Femur (tissue), 1 donor: ENCODE data around the gene TMOD2.
A peak's percentile ranks its signal among the peaks of the same experiment; 100 is the strongest.

ENCODE experiments used
- DNase-seq: peaks from one replicate; pipeline ENCODE4 v3.0.0-alpha.2; 2017

The TMOD2 gene

GRCh38 chr15:51828621-51829375 is 77.4 kb downstream of the TMOD2 start:
- DNase-seq, result no peak

GRCh38 chr15:51829376-51830275 is 78.2 kb downstream of the TMOD2 start, which contains the start of gene TMOD3:
Gene TMOD3 (plus strand): TSS chr15:51829653. CDS start chr15:51862885, 33,232 bp downstream.
- peak; percentile 96 for DNase-seq

GRCh38 chr15:51830276-51830806 is 78.9 kb downstream of the TMOD2 start:
- no peak for DNase-seq

- DNase-seq, result no peak
Observed at GRCh38 chr15:51833772-51834171, 82.4 kb downstream of the TMOD2 start.

GRCh38 chr15:51837792-51838251 is 86.4 kb downstream of the TMOD2 start:
- no peak for DNase-seq

- DNase-seq, result no peak
Observed at GRCh38 chr15:51838270-51838669, 86.9 kb downstream of the TMOD2 start.

- no peak for DNase-seq
Observed at GRCh38 chr15:51840692-51841091, 89.3 kb downstream of the TMOD2 start.

- DNase-seq, result no peak
Observed at GRCh38 chr15:51841406-51842040, 90.1 kb downstream of the TMOD2 start.

- DNase-seq, result no peak
Observed at GRCh38 chr15:51842265-51842664, 90.9 kb downstream of the TMOD2 start.

GRCh38 chr15:51842852-51843737 is 91.7 kb downstream of the TMOD2 start:
- no peak for DNase-seq

GRCh38 chr15:51844747-51845426 is 93.5 kb downstream of the TMOD2 start:
- DNase-seq, result no peak

GRCh38 chr15:51846066-51846462 is 94.7 kb downstream of the TMOD2 start:
- DNase-seq, result no peak

GRCh38 chr15:51846463-51847230 is 95.2 kb downstream of the TMOD2 start:
- no peak for DNase-seq

- no peak for DNase-seq
Observed at GRCh38 chr15:51848811-51849210, 97.4 kb downstream of the TMOD2 start.

GRCh38 chr15:51849860-51850259 is 98.5 kb downstream of the TMOD2 start:
- DNase-seq, result no peak

GRCh38 chr15:51853998-51854397 is 102.6 kb downstream of the TMOD2 start:
- no peak for DNase-seq

- DNase-seq, result no peak
Observed at GRCh38 chr15:51855612-51856011, 104.2 kb downstream of the TMOD2 start.

- DNase-seq, result no peak
Observed at GRCh38 chr15:51856714-51857380, 105.5 kb downstream of the TMOD2 start.

- no peak for DNase-seq
Observed at GRCh38 chr15:51861557-51862359, 110.4 kb downstream of the TMOD2 start.
